HG03469 (cell line): Measurements from ENCODE around the gene SOS2.
"Not testable (repeated sequence)": the region's sequence is repeated elsewhere in the genome, so short reads cannot be mapped to it uniquely, and the experiment has no call there.

ENCODE experiments used
- ATAC-seq: cut with Tn5 transposase; IDR thresholded peaks from one replicate; pipeline ENCODE4 v1.9.1; 2021; ENCODE audit warnings: mild to moderate bottlenecking, moderate library complexity, moderate number of reproducible peaks; ENCODE audit not compliant: unreplicated experiment

SOS2 gene

GRCh38 chr14:50228313-50228712 is 3.1 kb downstream of the SOS2 start:
- ATAC-seq: no peak

DNA sequence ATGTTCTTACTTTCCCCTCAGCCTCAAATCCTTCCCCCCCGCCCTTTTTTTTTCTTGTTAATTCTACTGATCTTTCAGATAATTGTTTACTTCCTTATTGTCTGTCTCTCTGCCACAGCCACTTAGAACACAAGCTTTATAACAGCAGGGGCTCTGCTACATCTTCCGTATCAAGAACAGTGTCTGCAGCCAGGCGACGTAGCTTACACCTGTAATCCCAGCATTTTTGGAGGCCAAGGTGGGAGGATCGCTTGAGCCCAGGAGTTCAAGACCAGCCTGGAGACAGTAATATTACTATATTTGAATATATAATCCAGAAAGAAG is 5.4 kb downstream of the SOS2 start:
- ATAC-seq: no peak

GRCh38 chr14:50225067-50225973 is 6.1 kb downstream of the SOS2 start:
- no peak for ATAC-seq

- ATAC-seq: no peak
These were observed 9.2 kb downstream of the SOS2 start for GRCh38 chr14:50222055-50222613.

DNA sequence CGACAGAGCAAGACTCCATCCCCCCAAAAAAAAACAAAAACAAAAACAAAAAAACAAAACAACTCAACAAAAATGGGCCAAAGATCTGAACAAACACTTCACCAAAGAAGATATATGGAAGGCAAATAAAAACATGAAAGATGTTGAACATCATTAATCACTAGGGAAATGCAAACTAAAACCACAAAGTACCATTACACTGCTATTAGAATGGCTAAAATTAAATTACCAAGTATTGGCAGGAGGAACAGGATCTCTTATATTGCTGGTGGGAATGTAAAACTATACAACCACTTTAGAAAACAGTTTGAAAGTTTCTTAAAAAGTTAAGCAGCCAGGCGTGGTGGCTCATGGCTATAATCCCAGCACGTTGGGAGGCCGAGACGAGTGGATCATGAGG is 12.9 kb downstream of the SOS2 start:
- ATAC-seq: no peak

GRCh38 chr14:50215416-50215815 is 16.0 kb downstream of the SOS2 start:
- no peak for ATAC-seq

GRCh38 chr14:50213795-50214194 is 17.6 kb downstream of the SOS2 start:
- ATAC-seq: no peak

GRCh38 chr14:50212726-50213125 is 18.7 kb downstream of the SOS2 start:
- ATAC-seq: no peak

- ATAC-seq: no peak
These were observed 21.3 kb downstream of the SOS2 start for GRCh38 chr14:50210074-50210473.

DNA sequence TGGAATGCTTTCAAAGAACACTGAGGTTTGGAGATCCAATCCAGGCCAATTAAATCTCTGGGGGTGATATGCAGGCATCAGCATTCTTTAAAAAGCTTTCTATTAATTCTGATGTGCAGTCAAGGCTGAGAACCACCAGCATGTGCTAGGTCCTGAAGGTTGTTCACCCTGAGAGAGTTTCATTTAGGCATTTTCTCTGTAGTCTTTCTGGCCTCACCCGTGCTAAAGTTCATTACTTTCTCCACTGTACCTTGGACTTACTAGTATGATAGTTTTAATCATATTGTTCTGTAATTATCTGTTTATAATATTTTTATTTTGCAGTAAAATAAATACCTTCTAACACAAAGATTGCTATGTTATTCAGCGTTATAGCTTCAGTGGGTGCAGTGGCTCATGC is 32.9 kb downstream of the SOS2 start:
- ATAC-seq: no peak

GRCh38 chr14:50191499-50191898 is 39.9 kb downstream of the SOS2 start:
- ATAC-seq: no peak

DNA sequence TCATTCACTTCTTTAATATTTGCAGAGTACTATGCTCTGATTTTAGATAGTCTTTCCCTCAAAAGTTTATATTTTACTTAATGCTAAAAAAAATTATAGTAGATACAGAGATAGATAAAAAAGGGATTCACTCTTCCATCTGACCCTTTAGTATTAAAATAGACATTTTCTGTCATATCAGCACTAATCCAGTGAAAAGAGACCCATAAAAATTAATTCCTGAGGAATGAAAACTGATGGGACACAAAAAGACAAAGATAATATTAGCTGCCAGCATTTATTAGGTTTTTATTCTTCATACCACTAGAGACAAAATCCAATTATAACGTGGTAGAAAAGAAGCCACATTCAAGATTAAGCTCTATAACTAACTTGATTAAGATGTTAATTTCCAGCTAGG is 45.3 kb downstream of the SOS2 start:
- no peak for ATAC-seq

DNA sequence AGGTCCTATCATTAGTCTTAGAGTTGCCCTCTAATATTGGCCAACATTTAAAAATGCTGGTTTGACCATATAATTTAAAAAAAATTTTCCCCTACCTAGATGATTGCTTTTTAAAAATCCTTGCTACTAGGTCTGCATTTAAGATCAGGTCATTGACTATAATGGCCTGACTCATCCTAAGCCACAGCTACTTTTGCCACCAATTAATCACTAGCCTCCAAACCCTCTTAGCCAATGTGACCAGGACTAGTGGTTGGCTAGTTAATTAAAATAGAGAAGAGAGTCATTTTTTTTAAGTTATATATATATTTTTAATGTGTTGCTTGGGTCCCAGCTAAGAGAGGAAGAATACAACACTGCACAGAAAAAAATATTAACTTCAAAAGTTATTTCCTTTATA is 57.5 kb downstream of the SOS2 start:
- no peak for ATAC-seq

- ATAC-seq: no peak
These were observed 59.5 kb downstream of the SOS2 start for GRCh38 chr14:50171895-50172294.

DNA sequence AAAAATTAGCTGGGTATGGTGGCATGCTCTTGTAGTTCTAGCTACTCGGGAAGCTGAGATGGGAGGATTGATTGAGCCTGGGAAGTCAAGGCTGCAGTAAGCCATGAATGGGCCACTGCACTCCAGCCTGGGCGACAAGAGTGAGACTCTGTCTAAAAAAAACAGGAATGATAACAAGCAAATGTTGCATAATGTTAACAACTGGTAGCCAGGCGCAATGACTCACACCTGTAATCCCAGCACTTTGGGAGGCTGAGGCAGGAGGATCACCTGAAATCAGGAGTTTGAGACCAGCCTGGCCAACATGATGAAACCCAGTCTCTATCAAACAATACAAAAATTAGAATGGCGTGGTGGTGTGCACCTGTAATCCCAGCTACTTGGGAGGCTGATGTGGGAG is 64.0 kb downstream of the SOS2 start:
- ATAC-seq: not testable (repeated sequence)

DNA sequence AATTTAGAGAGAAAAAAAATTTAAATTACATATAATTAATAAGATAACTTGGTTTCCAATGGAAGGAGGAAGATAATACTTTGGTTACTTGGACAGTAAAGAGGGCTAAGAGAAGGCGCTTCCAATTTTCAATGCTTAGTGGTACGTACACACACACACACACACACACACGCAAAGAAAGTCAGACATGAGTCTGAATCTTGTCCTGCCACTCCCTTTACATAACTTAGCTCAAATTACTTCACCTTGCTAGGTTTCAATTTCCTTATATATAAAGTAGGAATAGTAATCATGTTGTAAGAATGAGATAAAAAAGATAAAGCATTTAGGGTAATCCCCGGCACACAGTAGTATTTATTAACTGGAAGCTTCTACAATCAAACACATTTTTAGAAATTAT is 75.3 kb downstream of the SOS2 start:
- no peak for ATAC-seq

- no peak for ATAC-seq
These were observed 82.6 kb downstream of the SOS2 start for GRCh38 chr14:50148799-50149198.

GRCh38 chr14:50139192-50139591 is 92.2 kb downstream of the SOS2 start:
- ATAC-seq: no peak

GRCh38 chr14:50127802-50128201 is 103.6 kb downstream of the SOS2 start:
- ATAC-seq: no peak

DNA sequence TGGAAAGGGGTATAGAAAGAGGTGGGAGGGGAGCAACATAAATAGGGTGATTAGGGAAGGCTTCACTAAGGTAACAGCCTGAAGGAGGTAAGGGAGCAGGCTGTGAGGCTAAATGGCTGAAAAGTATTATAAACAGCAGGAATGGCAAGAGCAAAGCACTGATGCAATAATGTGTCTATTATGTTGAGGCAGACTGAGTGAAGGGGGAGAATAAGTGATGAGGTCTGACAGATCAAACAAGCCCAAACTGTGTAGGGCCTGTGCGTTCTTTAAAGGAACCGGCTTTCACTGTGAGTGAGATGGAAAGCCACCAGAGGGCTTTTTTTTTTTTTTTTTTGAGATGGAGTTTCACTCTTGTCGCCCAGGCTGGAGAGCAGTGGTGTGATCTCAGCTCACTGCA is 108.3 kb downstream of the SOS2 start:
- no peak for ATAC-seq

GRCh38 chr14:50122291-50122690 is 109.1 kb downstream of the SOS2 start:
- no peak for ATAC-seq

- ATAC-seq: no peak
These were observed 109.9 kb downstream of the SOS2 start for GRCh38 chr14:50121486-50121885.

DNA sequence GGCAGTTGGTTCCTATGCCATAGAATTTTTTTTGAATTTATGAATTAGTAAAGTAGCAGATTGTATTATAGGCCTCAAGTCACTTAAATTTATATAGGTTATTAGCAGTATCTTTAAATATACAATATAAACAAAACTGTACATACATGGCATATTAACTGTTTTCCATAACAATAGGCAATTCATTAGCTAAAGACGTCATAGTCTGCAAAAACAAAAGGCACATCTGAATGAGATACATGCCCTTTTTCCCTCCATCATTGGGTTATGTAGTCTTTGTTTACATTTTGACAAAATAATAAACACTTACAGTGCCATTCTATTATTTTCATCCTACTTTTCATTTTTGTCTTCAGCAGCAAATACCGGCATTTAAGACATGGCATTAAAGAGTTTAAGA is 113.9 kb downstream of the SOS2 start:
- no peak for ATAC-seq
